Thyroid gland (tissue), 4 donors: Measurements from ENCODE around the gene GOLGA6A. TPM values are rescaled to one million over a fixed set of nuclear protein-coding genes. Genes with fewer than 3 reads are reported as not detected.

Experiments
- DNase-seq, 2 donors: peaks; one replicate each; pipeline ENCODE4 v3.0.0-alpha.2; 2019
- H3K27ac ChIP-seq, 3 donors: fragments of 200-600 bp; sonication (generic); 1 replicate in 2 of 3; 2 replicates in 1 of 3; pipeline ENCODE4 v1.5.1; 2016 to 2019; ENCODE audit warnings: mild to moderate bottlenecking in 1 of 3, moderate library complexity in 1 of 3
- H3K27me3 ChIP-seq: fragments of 200-600 bp; sonication (generic); one replicate; pipeline ENCODE4 v1.5.1; 2019
- H3K36me3 ChIP-seq, 2 donors: fragments of 200-600 bp; sonication (generic); one replicate each; pipeline ENCODE4 v1.5.1; 2016 to 2019
- H3K4me1 ChIP-seq, 2 donors: fragments of 200-600 bp; sonication (generic); one replicate each; pipeline ENCODE4 v1.5.1; 2017 to 2019
- H3K4me3 ChIP-seq, 3 donors: fragments of 200-600 bp; sonication (generic); replicated peaks in 1 of 3; 1 replicate in 2 of 3; 2 replicates in 1 of 3; pipeline ENCODE4 v1.5.1; 2016; ENCODE audit warnings: mild to moderate bottlenecking in 1 of 3
- H3K9me3 ChIP-seq: fragments of 200-600 bp; sonication (generic); one replicate; pipeline ENCODE4 v1.5.1; 2017
- CTCF ChIP-seq, 6 experiments: fragments of 200-600 bp in 3 of 6; fragments of 450-650 bp in 3 of 6; sonication (generic) in 3 of 6; IDR thresholded peaks; one replicate each; pipeline ENCODE4 v1.5.1; 2016 to 2019; ENCODE audit warnings: antibody characterized with exemption in 6 of 6, mild to moderate bottlenecking in 2 of 6, inconsistent platforms in 1 of 6, moderate library complexity in 1 of 6
- POLR2A ChIP-seq, 2 donors: fragments of 450-650 bp; IDR thresholded peaks; one replicate each; pipeline ENCODE4 v1.6.1; 2017; ENCODE audit warnings: antibody characterized with exemption in 2 of 2, mild to moderate bottlenecking in 2 of 2, moderate library complexity in 1 of 2
- WGBS, 2 donors: methylation state at CpG; one replicate each; pipeline ENCODE4 v1.1.5; 2017; 5-methylcytosine and 5-hydroxymethylcytosine counted together
- intact Hi-C: fragments of 100-400 bp; cut with DNase I; formaldehyde crosslinking; loops from one replicate; pipeline ENCODE4 v1.15.1; 2023
- small RNA-seq: library from RNA; depleted of rRNA; stranded (forward); fragments of <200 nt; gene quantifications from one replicate; pipeline ENCODE3, GENCODE V24; 2016
- total RNA-seq, 4 donors: library from RNA; depleted of rRNA; stranded (reverse); fragments of >200 nt; gene quantifications; one replicate each; pipeline ENCODE4 v1.2.3, GENCODE V29; 2016

The GOLGA6A gene
- total RNA-seq, 4 donors from 2014 or later: 0.22 to 0.54 TPM; not detected in 2

GRCh38 chr15:74024687-74025086 is 57.7 kb downstream of the GOLGA6A start:
- Histone ChIP-seq H3K36me3 (peaks cover 34 to 43% of the 10 kb centered on the region in 2 donors), H3K4me3 (no peak overlapping the region), H3K27me3 (no peaks in the 10 kb centered on the region), H3K27ac (peak overlapping the region in 1 of 3 donors; percentile 30), H3K4me1 (peaks cover 0 to 22% of the 10 kb centered on the region in 2 donors), H3K9me3 (no peaks in the 10 kb centered on the region)
- WGBS, 2 donors: 46 to 71% methylated on average over 2 of the region's 2 CpGs
- no peak for DNase-seq
- TF ChIP-seq POLR2A (IDR thresholded peaks at IDR 0.05) (no peak), CTCF (IDR thresholded peaks at IDR 0.05) (no peak)
- intact Hi-C loops: no loop called here

- H3K4me3 ChIP-seq: no peak overlapping the region
- H3K9me3 ChIP-seq: no peaks in the 10 kb centered on the region
- no peak overlapping the region for H3K27ac ChIP-seq
- DNase-seq: no peak
- WGBS, 2 donors: 94 to 95% methylated on average over 63 to 66 of the region's 66 CpGs
- H3K36me3 ChIP-seq: peaks cover 34 to 45% of the 10 kb centered on the region in 2 donors
- H3K27me3 ChIP-seq: no peaks in the 10 kb centered on the region
- peaks cover 0 to 22% of the 10 kb centered on the region in 2 donors for H3K4me1 ChIP-seq
- TF ChIP-seq CTCF (IDR thresholded peaks at IDR 0.05): no peak
- no peak for TF ChIP-seq POLR2A (IDR thresholded peaks at IDR 0.05)
- intact Hi-C loops: no loop called here
Observed at GRCh38 chr15:74022706-74023470, 59.5 kb downstream of the GOLGA6A start.

Small RNA genes within 50 kb of the gene (small RNA-seq; reads per million reads assigned to genes)
- gene RN7SL429P: not detected

Other genes starting within 250 kb of the GOLGA6A start
- not detected for gene TBC1D21, start 209.0 kb downstream of the GOLGA6A start, total RNA-seq
- 10 to 100 TPM in 3 of 4 donors, 1 to 10 TPM in 1; 9.9 to 15.2 (median 12.0) TPM for gene LOXL1, start 156.1 kb downstream of the GOLGA6A start, total RNA-seq
- 10 to 100 TPM; 15.3 to 42.1 (median 30.1) TPM for gene STOML1, start 90.3 kb downstream of the GOLGA6A start, total RNA-seq
- gene PML, start 87.8 kb downstream of the GOLGA6A start, total RNA-seq: 100 to 1,000 TPM in 1 of 4 donors, 10 to 100 TPM in 3; 55.9 to 141 (median 76.5) TPM
- gene ISLR2, start 48.0 kb upstream of the GOLGA6A start, total RNA-seq: under 1 TPM in 1 of 4 donors, not detected in 3; 0.40 TPM
- gene ISLR, start 91.2 kb upstream of the GOLGA6A start, total RNA-seq: 100 to 1,000 TPM in 2 of 4 donors, 10 to 100 TPM in 2; 90.8 to 151 (median 97.7) TPM
- not detected for gene STRA6, start 120.2 kb upstream of the GOLGA6A start, total RNA-seq
- gene CCDC33, start 153.8 kb upstream of the GOLGA6A start, total RNA-seq: under 1 TPM in 1 of 4 donors, not detected in 3; 0.13 TPM